ENCODE measurements around the gene IQSEC1. TPM values are rescaled to one million over a fixed set of nuclear protein-coding genes. Genes with fewer than 3 reads are reported as not detected.
A peak's percentile ranks its signal among the peaks of the same experiment; 100 is the strongest.

Gene IQSEC1
- polyA plus RNA-seq, 1 experiment, result 4.8 TPM

DNA sequence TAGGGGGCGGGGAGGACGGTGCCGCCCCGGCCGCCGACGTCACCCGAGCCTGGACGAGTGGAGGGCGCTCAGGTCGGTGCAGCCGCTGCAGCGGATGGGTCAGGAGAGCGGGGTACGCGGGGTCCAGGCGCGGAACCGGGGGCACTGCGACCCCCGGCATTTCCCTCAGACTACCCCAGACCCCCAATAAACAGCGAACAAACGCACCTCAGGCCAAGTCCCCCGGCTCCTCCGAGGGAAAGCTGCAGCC lies 78.9 kb downstream of the IQSEC1 start:
- ChIA-PET CTCF (interaction anchor here (1.1 to 5.0 kb wide), 8 partner anchors 10 to 124 kb away, joined by 3 to 38 read pairs (median 4); no protein-coding TSS in a partner anchor), POLR2A (no interaction called here)
- Histone ChIP-seq H3K4me3 (ENCODE audit: low read depth, low read length) (peak overlapping the region; percentile 76), H3K36me3 (ENCODE audit: control insufficient read depth, insufficient read depth, low read length) (no peaks in the 10 kb centered on the region), H3K27me3 (ENCODE audit: control insufficient read depth, insufficient read depth, low read length) (no peaks in the 10 kb centered on the region)
- TF ChIP-seq, protein P1, sequence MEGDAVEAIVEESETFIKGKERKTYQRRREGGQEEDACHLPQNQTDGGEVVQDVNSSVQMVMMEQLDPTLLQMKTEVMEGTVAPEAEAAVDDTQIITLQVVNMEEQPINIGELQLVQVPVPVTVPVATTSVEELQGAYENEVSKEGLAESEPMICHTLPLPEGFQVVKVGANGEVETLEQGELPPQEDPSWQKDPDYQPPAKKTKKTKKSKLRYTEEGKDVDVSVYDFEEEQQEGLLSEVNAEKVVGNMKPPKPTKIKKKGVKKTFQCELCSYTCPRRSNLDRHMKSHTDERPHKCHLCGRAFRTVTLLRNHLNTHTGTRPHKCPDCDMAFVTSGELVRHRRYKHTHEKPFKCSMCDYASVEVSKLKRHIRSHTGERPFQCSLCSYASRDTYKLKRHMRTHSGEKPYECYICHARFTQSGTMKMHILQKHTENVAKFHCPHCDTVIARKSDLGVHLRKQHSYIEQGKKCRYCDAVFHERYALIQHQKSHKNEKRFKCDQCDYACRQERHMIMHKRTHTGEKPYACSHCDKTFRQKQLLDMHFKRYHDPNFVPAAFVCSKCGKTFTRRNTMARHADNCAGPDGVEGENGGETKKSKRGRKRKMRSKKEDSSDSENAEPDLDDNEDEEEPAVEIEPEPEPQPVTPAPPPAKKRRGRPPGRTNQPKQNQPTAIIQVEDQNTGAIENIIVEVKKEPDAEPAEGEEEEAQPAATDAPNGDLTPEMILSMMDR (IDR thresholded peaks at IDR 0.05; ENCODE audit: insufficient read depth, low read depth, low read length), result no peak
- DNase-seq (ENCODE audit: low read depth), result no peak

DNA sequence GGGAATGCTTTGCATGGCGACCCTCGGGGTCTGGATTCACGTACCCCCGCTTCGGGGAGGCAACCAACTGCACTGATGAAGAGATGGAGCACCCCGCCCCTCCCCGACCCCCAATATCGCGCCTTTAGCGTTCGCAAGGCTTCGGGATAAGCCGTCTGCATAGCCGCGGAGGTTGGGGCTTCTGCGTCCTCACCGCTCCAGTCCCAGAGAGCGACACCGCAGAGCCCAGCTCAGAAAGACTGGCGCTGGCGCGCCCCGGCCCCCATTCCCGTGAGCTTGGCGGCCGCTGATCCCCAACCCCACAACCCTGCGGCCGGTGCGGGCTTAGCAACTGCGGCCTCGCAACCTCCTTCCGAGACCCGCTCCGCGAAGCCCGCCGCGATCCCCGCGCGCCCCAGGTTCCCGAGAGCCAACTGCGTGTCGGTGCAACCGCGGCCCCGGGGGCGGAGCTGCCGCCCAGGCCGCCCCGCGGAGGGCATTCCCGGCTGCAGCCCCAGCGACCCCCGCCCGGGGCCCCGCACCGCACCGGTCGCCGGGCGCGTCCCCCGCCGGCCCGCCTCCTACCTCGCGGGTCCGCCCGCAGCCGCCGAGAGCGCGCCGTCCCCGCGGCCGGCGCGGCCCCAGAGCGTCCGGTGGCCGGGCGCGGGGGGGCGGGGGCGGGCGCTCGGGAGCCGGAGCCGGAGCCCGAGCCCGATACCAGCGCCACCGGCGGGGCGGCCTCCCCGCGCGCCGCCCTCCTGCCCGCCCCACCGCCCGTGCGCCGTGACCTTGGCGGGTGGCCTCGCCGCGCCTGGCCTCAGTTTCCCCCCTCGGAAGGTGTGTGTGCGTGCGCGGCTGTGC lies 79.5 kb downstream of the IQSEC1 start:
- POLR2A ChIA-PET, result no interaction called here
- no peak for DNase-seq (ENCODE audit: low read depth)
- TF ChIP-seq, protein P1 (IDR thresholded peaks at IDR 0.05; ENCODE audit: insufficient read depth, low read depth, low read length), result no peak; the same call in 1 of the 2 replicates

DNA sequence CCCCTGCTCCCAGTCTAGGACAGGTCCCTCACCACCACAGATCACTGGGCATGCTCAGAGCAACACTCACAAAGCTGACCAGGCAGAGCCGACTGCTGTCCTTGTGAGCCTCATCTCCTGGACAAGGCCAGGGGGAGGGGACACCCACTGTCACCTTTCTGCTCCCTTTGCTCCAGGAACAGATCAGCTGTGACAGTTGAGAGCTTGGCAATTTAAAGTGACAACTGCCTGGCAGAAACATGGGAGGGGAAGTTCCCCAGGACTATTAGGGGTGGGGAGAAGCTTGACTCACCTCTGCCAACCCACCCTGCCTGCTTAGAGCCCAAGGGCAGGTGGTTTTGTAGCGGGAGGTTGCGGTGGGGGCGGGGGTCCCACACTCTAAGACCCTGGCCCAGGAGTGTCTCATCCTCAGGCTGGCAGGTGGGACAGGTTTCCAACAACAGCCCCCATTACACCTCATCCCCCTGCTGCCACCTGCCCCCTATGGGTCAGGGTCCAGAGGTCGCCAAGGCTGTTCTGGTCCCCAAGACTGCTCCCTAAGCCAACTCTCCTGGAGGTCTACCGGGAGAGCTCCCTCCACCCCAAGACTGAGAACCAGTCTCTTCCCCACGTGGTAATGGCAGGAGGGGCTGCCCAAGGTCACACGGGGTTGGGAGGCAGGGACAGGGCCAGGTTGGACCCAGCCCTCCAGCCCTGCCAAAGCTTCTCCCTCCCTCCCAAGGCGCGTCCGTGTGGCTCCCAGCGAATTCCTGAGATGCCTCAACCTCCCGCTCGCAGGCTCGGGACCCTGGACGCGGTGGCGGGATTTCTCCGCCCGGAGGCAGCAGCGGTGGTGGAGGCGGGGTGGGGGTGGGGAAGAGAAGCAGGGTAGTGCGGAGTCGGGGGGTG lies 80.4 kb downstream of the IQSEC1 start:
- TF ChIP-seq, protein P1 (IDR thresholded peaks at IDR 0.05; ENCODE audit: insufficient read depth, low read depth, low read length), result peak; percentile 11; the same call in 1 of the 2 replicates
- POLR2A ChIA-PET, result interaction anchor here (0.5 kb wide), 1 partner anchor 144 kb away, joined by 5 read pairs; no protein-coding TSS in a partner anchor
- peak overlapping the region; percentile 76 for H3K4me3 ChIP-seq (ENCODE audit: low read depth, low read length)

More for the DNA sequence above, 79.5 kb downstream of the IQSEC1 start:
- Histone ChIP-seq H3K4me3 (ENCODE audit: low read depth, low read length) (peak overlapping the region; percentile 76), H3K27me3 (ENCODE audit: control insufficient read depth, insufficient read depth, low read length) (no peaks in the 10 kb centered on the region), H3K36me3 (ENCODE audit: control insufficient read depth, insufficient read depth, low read length) (no peaks in the 10 kb centered on the region)
- CTCF ChIA-PET, result interaction anchor here (1.2 to 5.0 kb wide), 6 partner anchors 9 to 102 kb away, joined by 3 to 38 read pairs (median 4); no protein-coding TSS in a partner anchor

DNA sequence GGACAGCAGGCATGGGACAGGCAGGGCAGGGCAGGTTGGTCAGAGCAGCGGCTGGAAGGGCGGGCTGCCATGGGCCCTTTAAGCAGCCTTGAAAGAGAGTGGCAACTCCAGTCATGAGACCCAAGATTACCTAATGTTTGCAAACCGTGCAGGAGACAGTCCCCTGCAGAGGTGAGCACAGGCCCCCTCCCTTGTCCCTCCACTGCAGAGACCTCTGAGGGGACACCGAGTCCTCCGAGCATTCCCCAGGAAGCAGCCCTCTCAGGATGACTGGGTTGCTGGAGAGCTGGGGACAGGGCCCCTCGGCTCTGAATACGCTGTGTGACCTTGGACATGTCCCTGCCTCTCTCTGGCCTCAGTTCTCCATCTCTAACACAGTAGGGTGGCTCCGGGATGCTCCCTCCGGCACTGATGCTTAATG lies 81.4 kb downstream of the IQSEC1 start:
- no peak for DNase-seq (ENCODE audit: low read depth)
- ChIA-PET POLR2A (no interaction called here), CTCF (interaction anchor here (5.0 kb wide), 1 partner anchor 8 kb away, joined by 38 read pairs; no protein-coding TSS in a partner anchor)
- Histone ChIP-seq H3K27me3 (ENCODE audit: control insufficient read depth, insufficient read depth, low read length) (no peaks in the 10 kb centered on the region), H3K36me3 (ENCODE audit: control insufficient read depth, insufficient read depth, low read length) (no peaks in the 10 kb centered on the region), H3K4me3 (ENCODE audit: low read depth, low read length) (no peak overlapping the region)
- TF ChIP-seq, protein P1 (IDR thresholded peaks at IDR 0.05; ENCODE audit: insufficient read depth, low read depth, low read length), result no peak

More for the DNA sequence above, 80.4 kb downstream of the IQSEC1 start:
- CTCF ChIA-PET, result interaction anchor here (0.6 to 5.0 kb wide), 4 partner anchors 9 to 88 kb away, joined by 3 to 38 read pairs (median 4); no protein-coding TSS in a partner anchor
- DNase-seq (ENCODE audit: low read depth), result no peak
- no peaks in the 10 kb centered on the region for H3K27me3 ChIP-seq (ENCODE audit: control insufficient read depth, insufficient read depth, low read length)
- no peaks in the 10 kb centered on the region for H3K36me3 ChIP-seq (ENCODE audit: control insufficient read depth, insufficient read depth, low read length)

DNA sequence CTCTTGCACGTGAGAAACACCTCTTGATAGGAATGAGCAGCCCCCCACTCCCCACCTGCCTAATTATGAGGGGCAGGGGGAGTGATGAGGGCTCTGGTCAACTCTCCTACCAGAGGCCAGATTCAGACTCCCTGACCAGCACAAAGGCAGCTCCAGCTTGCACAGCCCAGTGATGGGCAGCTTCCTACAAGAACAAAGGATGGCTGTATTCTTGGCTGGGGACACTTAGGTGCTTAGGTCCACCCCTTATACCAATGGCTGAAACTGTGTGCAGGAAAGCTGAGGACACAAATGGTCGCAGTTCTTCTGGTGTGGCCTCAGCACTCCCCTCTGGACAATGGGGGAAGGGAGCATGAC lies 81.8 kb downstream of the IQSEC1 start:
- POLR2A ChIA-PET, result no interaction called here
- TF ChIP-seq, protein P1 (IDR thresholded peaks at IDR 0.05; ENCODE audit: insufficient read depth, low read depth, low read length), result no peak

More for the DNA sequence above, 81.8 kb downstream of the IQSEC1 start:
- Histone ChIP-seq H3K4me3 (ENCODE audit: low read depth, low read length) (no peak overlapping the region), H3K36me3 (ENCODE audit: control insufficient read depth, insufficient read depth, low read length) (no peaks in the 10 kb centered on the region), H3K27me3 (ENCODE audit: control insufficient read depth, insufficient read depth, low read length) (no peaks in the 10 kb centered on the region)
- DNase-seq (ENCODE audit: low read depth), result no peak
- CTCF ChIA-PET, result no interaction called here

Measured in BJ (cell line).